GM12891 (cell line): ENCODE results near the gene CSPG4.
"Not testable (repeated sequence)": the region's sequence is repeated elsewhere in the genome, so short reads cannot be mapped to it uniquely, and the experiment has no call there.

Source experiments
- PAX5 ChIP-seq: IDR thresholded peaks from 2 replicates; pipeline ENCODE4 v1.6.1; 2011; ENCODE audit warnings: low read length, moderate library complexity, mild to moderate bottlenecking; ENCODE audit not compliant: insufficient read depth, severe bottlenecking
- POLR2A ChIP-seq: IDR thresholded peaks from 2 replicates; pipeline ENCODE4 v1.6.1; 2011; ENCODE audit warnings: low read depth, low read length, control low read depth
- POLR2AphosphoS5 ChIP-seq: IDR thresholded peaks from 2 replicates; pipeline ENCODE4 v1.6.1; 2011; ENCODE audit warnings: low read depth, low read length, control low read depth
- POU2F2 ChIP-seq: IDR thresholded peaks from 2 replicates; pipeline ENCODE4 v1.6.1; 2011; ENCODE audit warnings: low read depth, mild to moderate bottlenecking, control low read depth, low read length, moderate library complexity
- SPI1 ChIP-seq: IDR thresholded peaks from 2 replicates; pipeline ENCODE4 v1.6.1; 2011; ENCODE audit warnings: low read depth, low read length, control low read depth
- TAF1 ChIP-seq: IDR thresholded peaks from 2 replicates; pipeline ENCODE4 v1.6.1; 2011; ENCODE audit warnings: low read depth, low read length, control low read depth

GRCh38 chr15:75692311-75692710 is 20.3 kb downstream of the CSPG4 start:
- not testable (repeated sequence) for TF ChIP-seq POLR2A, POLR2AphosphoS5, TAF1, PAX5, SPI1, POU2F2
